Lower leg skin (tissue), 4 donors: Measurements from ENCODE around the gene SLC22A4. TPM values are rescaled to one million over a fixed set of nuclear protein-coding genes. Genes with fewer than 3 reads are reported as not detected.

ENCODE experiments used
- DNase-seq, 2 donors: peaks; one replicate each; pipeline ENCODE4 v3.0.0-alpha.2; 2019; ENCODE audit warnings: low spot score in 2 of 2
- H3K4me3 ChIP-seq: fragments of 200-600 bp; sonication (generic); 2 replicates; pipeline ENCODE4 v1.5.1; 2017; ENCODE audit warnings: mild to moderate bottlenecking, low read depth; ENCODE audit not compliant: poor library complexity, severe bottlenecking
- CTCF ChIP-seq, 3 donors: fragments of 450-650 bp; IDR thresholded peaks; one replicate each; pipeline ENCODE4 v1.5.1; 2016; ENCODE audit warnings: antibody characterized with exemption in 3 of 3, mild to moderate bottlenecking in 3 of 3, moderate library complexity in 2 of 3
- POLR2A ChIP-seq, 2 donors: fragments of 450-650 bp; IDR thresholded peaks; one replicate each; pipeline ENCODE4 v1.6.1; 2016 to 2017; ENCODE audit warnings: antibody characterized with exemption in 2 of 2, mild to moderate bottlenecking in 1 of 2, moderate library complexity in 1 of 2
- WGBS, 2 donors: methylation state at CpG; one replicate each; pipeline ENCODE4 v1.1.5; 2018; 5-methylcytosine and 5-hydroxymethylcytosine counted together
- intact Hi-C: fragments of 100-400 bp; cut with DNase I; formaldehyde crosslinking; loops from one replicate; pipeline ENCODE4 v1.15.0; 2023; ENCODE audit warnings: low total_unique reads
- total RNA-seq, 4 donors: library from RNA; depleted of rRNA; stranded (reverse); fragments of >200 nt; gene quantifications; one replicate each; pipeline ENCODE4 v1.1.0, GENCODE V29; 2016

The SLC22A4 gene
- total RNA-seq, 4 donors from 2014 or later = 0.27 to 1.8 (median 1.8) TPM

- intact Hi-C loops = no loop called here
- WGBS, 2 donors = 43 to 60% methylated on average over 4 of the region's 4 CpGs
- TF ChIP-seq POLR2A (IDR thresholded peaks at IDR 0.05) (no peak), CTCF (IDR thresholded peaks at IDR 0.05) (no peak)
- DNase-seq = peak in 1 of 2 donors; percentile 87
- no peak overlapping the region for H3K4me3 ChIP-seq
Measured at GRCh38 chr5:132253008-132253441, 41.2 kb upstream of the SLC22A4 start.

GRCh38 chr5:132253452-132254320 lies 40.5 kb upstream of the SLC22A4 start:
- intact Hi-C loops = no loop called here
- WGBS, 2 donors = 81 to 85% methylated on average over 7 to 8 of the region's 8 CpGs
- no peak for TF ChIP-seq POLR2A (IDR thresholded peaks at IDR 0.05)
- no peak for TF ChIP-seq CTCF (IDR thresholded peaks at IDR 0.05)
- peak in 1 of 2 donors; percentile 85 for DNase-seq
- no peak overlapping the region for H3K4me3 ChIP-seq

DNA sequence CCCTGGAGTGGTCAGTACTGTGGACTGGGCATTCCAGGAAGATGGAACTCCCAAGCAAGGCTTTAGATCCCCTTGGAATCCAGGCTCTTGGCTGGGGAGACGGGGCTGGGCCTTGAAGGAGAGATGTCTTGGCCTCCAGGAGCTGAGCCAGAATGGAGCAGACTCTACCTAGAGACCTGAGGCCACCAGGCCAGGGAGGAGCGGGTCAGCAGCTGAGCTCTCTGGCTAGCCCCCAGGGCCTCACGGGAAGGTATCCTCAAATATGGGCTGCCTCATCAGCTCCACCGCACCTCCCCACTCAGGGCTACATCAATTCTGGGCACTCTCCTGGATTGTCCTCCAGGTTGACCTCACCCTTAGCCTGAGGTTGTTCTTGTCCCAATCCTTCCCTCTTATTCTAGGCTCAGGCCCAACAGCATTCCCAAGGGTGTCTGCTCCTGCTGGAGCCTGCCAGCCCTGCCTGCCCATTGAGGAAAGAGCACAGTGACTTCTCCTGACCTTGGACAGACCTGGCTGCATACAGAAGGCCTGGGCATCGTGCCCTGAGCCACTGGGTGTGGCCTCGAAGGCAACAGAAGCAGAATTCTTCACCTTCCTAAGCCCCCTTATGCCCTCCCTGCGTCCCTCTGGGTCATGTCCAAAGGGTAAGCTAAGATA lies 39.7 kb upstream of the SLC22A4 start:
- intact Hi-C loops = no loop called here
- DNase-seq = peak in 1 of 2 donors; percentile 89

DNA sequence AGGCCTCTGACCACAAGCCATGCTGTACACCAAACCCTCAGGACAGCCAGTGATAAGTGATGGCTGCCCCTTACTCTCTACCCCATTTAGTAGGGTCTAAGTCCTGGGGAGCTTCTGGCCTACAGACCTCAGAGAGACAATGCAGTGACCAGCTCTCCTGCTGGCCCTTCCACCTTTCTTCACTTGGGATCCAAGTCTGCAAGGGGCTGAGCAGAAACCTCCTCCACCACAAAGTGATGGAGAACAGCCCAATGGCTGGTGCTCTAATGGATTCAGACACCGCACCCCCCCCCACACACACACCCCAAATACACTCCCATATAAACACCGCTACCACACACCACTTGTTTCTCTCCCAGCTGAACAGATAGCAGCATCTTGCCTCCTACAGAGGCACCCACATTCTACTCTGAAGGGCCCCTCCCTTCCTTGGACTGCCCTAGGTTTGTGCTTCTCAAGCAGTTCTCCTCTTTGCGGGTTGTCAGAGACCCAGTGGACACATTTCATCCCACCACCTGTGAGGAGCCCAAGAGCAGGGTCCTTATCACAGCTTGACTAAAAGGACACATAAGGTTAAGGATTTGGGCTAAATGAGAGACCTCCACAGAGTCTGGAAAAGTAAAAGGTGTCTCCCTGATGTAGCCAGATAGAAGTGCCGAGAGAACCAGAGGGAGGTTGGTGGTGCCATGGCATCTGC lies 38.0 kb upstream of the SLC22A4 start:
- WGBS, 2 donors = 91% methylated on average over 4 of the region's 4 CpGs
- intact Hi-C loops = no loop called here
- TF ChIP-seq CTCF (IDR thresholded peaks at IDR 0.05) (no peak), POLR2A (IDR thresholded peaks at IDR 0.05) (no peak)
- DNase-seq = peak in 1 of 2 donors; percentile 70
- H3K4me3 ChIP-seq = no peak overlapping the region

More for the DNA sequence above, 39.7 kb upstream of the SLC22A4 start:
- WGBS, 2 donors = 56 to 58% methylated on average over 7 of the region's 7 CpGs
- H3K4me3 ChIP-seq = no peak overlapping the region
- TF ChIP-seq CTCF (IDR thresholded peaks at IDR 0.05) = no peak
- no peak for TF ChIP-seq POLR2A (IDR thresholded peaks at IDR 0.05)

- DNase-seq = no peak
- WGBS, 2 donors = 86% methylated on average over 6 of the region's 6 CpGs
- intact Hi-C loops = no loop called here
- no peak overlapping the region for H3K4me3 ChIP-seq
- no peak for TF ChIP-seq POLR2A (IDR thresholded peaks at IDR 0.05)
- TF ChIP-seq CTCF (IDR thresholded peaks at IDR 0.05) = no peak
Measured at GRCh38 chr5:132256783-132257130, 37.4 kb upstream of the SLC22A4 start.
